NK-92 treated with Interleukin-12 subunit alpha and Interleukin-12 subunit beta, amount 100 ng/mL, for 24 hours (cell line): Measurements from ENCODE around the gene TCERG1L.
"Not testable (repeated sequence)": the region's sequence is repeated elsewhere in the genome, so short reads cannot be mapped to it uniquely, and the experiment has no call there.

Experiments used
- DNase-seq: peaks from one replicate; lab custom pipeline; 2025; lab: John Stamatoyannopoulos, UW

TCERG1L gene

DNA sequence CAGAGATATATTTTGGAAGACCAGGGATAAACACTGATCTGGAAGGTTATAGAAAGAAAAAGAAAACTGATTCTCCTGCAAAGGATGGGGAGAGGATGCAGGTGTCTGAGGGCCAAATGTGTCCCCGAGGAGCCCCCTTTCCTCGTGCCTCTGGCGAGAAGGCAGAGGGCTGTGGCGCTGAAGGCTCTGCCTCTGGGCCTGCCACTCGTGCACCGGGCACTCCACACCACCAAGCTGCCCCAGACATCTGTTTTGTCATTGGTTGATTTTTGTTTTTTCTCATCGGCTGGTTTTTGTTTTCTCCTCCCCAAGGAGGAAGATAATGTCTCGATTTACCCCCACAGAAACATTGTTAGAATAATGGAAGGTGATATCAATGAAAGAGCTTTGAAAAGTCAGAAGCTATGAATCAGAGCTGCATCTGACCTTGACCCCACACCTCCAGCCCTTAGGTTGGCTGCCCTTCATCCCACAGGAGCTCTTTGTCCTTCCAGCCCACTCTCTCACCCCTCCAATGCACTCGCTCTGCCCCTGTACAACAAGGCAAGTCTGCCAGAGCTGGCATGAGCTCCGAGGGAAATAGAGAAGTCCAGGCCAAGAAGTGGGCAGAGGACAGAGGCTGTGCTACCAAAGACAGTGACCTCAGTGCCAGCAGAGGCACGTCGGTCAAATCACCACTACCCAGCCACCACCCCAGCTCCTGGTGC is 124.8 kb downstream of the TCERG1L start:
- no peak for DNase-seq

DNA sequence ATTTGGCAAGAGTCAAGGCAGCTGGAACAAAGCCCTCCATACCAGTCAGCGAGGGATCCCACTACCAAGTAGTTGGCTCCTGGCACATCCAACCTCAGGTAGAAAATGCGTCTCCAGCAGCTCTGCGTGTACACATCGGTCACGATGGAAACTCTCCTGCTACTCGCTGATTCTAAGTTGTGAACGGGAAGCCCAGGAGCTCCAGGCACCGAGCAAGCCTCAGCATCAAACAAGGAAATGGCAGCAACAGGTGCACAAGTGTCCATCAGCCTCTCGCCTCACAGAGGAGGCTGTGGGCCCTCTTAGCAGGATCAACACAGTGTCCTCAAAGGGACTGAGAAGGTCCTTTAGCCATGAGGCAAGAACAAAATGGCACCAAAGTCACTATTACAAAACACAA is 127.0 kb downstream of the TCERG1L start:
- DNase-seq, result no peak

DNA sequence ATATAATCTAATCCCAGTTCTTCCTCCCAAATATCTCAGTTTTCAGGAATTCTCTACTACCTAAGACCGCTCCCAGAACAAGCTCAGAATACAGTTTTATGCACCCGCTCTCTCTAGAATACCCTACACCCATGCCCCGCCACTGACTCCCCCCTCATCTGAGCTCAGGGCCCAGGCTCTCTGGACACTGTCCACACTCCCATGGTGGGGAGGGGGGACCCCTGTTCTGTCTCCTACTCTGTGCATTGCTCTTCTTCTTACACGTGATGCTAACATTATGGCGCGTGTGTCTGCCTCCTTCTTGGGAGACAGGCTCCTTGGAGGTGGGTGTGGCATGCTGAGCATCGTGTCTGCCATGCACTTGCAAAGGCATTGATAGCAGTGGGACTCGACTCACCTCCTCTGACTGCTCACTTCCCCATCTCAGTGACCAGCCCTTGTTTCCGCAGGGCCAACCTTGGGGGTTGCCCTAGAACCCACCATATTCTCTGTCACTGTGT is 127.9 kb downstream of the TCERG1L start:
- no peak for DNase-seq

DNA sequence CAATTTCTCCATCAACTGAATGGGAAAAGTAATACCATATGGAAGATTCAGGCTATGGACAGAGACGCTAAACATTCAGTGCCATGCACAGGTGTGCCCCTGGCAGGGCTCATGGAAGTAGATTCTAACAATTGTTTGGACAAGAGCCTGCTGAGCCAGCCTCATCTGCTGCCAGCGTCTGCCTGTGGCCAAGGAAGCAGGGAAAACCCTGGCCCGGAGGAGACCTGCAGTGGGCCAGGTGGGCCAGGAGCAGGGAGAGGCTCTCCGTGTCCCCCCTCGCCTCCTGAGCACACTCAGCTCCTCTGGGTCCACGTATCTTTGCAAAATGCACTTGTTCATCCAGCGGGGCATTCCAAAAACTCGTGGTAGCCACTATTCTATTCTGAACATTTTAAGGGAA is 130.1 kb downstream of the TCERG1L start:
- no peak for DNase-seq

DNA sequence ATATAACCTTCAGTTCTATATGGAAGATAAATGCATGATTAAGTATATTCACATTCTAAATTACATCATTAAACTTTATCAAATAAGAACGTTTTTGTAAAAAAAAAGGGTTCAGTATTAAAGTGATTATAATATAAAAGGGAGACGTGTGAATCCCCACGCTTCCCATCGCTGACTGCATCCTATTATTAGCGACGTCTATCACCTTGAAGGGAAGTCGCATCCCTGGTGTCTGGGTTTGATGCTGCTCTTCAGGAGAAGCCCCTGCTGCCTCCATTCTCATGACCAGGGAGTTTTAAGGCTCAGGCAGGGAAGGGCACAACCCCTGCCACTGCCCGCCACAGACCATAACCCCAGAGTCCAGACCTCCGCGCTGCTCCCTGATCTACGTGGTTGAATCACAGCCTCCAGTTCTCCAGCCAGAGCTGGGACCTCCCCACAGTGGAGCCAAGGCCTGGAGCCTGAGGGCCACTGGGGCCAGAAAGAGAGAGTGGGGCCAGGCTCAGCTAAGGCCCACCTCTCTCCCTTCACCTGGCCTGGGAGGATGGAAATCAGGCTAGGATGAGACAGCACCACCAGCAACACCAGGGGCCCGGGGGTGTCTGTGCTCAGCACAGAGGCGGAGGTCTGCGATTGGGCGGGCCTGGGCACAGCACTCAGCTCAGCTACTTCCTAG is 130.6 kb downstream of the TCERG1L start:
- no peak for DNase-seq

DNA sequence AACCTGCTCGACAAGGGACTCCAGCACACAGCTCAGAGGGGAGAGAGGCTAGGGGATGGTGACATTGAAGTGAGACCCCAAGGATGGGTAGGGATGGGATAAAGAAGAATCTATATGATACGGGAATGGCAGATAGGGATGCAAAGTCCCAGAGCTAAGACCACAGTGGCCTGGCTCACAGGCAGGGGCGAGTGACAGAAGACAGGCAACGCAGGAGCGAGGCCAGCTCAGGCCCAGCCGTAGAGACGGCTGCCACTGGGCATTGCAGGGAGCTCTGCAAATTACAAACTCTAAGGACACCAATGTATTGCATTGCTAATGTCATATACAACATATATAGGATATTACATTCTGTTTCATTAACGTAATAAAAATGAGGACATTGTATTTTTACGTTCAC is 131.4 kb downstream of the TCERG1L start:
- DNase-seq, result no peak

DNA sequence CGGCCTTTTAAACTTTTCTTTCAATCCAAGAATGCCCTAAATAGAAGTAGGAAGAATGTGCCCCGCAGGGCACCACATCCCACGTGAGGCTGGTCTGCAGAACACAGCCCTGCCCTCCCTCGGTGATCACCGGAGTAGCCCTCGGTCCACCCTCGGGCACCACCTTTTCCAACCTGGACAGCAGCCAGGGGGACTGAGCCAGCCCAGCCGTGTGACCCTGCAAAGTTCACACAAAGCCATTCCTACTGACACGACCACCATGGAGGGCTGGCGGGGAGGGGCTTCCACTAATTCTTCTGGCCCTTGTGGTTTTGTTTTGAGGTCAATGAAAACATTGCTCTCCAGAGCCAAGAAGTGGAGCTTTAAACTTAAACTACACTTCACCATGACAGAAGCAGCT is 132.2 kb downstream of the TCERG1L start:
- DNase-seq, result no peak

DNA sequence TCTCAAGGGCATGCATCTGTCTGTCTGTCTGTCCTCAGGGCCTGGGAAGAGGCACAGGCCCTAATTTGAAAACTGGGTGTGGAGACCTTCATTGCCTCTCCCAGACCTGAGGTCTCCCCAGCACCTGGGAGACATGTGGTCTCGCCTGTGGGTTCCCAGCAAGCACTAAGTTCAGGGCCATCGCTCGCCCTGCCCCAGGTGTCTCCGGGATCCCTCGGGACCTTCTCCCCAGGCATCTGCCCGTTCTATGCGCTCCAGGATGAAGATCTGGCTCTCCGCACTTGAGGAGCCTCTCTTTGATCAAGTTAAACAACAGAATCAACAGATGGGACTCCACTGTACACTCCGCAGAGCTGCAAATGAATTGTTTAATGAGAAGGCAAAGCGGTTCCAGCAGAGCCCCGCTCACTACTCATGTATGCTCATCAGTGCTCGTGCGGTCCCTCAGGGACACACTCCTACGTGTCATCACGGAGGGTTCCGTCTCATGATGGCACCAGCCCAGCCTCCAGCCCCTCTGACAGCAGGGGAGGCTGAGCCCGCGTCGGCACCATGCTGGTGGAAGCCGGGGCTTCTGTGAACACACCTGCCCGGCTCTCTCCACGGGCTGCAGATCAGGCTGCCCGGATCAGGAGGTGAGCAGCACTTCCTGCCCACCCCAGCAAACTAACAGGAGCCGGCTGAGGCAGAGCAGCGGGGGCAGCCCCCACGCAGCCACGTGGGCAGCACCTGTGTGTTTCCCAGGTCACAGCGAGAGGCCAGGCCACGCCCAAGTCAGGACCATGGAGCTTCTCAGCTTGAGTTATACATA is 132.8 kb downstream of the TCERG1L start:
- no peak for DNase-seq

DNA sequence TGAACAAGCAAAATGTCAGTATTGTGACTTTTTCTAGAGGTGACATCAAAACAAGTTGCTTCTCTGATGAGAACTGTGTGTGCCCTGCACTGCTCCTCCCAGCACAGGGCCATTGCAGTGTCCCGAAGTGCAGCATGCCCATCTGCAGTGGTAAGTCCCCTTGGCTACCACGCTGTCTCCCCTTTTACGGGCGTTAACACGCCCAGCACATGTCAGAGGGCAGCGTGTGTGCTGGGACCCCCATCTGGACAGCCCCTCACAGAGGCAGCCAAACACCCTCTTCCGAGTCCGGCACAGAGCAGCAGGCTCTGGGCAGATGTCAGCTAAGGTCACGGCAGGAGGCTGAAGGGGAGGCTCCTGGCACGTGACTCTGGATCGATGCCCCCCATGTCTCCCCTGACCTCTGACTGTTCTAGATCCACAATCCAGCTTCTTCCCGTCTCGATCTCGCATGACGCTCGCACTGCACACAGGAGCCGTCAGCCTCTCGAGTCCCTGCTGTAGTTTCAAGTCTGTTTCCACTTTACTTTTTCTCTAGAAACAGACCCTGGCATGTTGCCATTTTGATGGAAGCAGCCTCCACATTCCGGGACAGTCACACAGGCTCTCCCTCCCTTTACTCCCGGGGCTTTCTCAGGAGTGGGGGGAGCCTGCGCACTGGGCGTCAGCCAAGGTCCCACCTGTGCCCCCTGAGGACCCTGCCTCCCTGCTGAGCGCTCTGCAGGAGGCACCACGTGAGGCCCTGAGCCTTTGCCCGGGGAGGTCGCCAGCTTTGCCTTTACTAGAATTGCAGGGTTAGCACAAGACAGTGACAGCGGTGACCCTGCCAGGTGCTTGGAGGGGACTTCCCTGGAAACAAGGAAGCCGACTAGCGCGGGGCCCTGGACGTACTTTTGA is 133.8 kb downstream of the TCERG1L start:
- no peak for DNase-seq

DNA sequence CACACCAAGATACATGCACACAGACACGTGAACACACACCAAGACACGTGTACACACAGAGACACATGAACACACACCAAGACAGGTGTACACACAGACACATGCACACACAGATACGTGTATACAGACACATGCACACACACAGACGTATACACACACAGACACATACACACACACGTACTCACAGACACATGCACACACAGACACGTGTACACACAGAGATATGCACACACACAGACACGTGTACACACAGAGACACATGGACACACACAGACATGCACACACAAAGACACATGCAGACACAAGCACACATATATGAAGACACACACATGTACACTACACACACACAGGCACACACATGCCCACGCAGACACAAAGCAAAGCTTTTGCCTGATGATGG is 134.6 kb downstream of the TCERG1L start:
- no peak for DNase-seq

DNA sequence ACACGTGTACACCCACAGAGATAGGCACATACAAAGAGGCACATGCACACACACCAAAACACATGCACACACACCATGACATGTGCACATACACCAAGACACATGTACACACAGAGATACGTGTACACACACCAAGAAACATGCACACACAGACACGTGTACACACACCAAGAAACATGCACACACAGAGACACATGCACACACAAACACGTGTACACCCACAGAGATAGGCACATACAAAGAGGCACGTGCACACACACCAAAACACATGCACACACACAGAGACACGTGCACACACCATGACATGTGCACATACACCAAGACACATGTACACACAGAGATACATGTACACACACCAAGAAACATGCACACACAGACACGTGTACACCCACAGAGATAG is 135.2 kb downstream of the TCERG1L start:
- not testable (repeated sequence) for DNase-seq

DNA sequence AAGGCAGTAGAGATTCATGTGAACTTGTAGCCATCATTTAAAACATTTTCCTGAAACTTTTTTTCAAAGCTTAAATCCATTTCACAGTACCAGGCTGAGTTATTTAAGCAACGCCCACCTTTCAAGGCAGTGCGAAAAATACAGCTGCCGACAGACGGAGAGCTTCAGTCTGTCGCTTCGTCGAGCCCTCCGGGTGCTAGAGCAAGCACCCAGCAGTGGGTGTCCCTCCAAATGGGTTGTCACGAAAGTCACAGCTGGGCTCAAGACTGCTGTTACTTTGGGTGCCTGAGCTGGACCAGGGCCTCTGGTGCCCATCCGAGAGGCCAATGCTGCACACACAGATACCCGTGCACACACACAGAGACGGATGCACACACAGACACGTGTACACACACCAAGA is 135.6 kb downstream of the TCERG1L start:
- DNase-seq, result no peak

DNA sequence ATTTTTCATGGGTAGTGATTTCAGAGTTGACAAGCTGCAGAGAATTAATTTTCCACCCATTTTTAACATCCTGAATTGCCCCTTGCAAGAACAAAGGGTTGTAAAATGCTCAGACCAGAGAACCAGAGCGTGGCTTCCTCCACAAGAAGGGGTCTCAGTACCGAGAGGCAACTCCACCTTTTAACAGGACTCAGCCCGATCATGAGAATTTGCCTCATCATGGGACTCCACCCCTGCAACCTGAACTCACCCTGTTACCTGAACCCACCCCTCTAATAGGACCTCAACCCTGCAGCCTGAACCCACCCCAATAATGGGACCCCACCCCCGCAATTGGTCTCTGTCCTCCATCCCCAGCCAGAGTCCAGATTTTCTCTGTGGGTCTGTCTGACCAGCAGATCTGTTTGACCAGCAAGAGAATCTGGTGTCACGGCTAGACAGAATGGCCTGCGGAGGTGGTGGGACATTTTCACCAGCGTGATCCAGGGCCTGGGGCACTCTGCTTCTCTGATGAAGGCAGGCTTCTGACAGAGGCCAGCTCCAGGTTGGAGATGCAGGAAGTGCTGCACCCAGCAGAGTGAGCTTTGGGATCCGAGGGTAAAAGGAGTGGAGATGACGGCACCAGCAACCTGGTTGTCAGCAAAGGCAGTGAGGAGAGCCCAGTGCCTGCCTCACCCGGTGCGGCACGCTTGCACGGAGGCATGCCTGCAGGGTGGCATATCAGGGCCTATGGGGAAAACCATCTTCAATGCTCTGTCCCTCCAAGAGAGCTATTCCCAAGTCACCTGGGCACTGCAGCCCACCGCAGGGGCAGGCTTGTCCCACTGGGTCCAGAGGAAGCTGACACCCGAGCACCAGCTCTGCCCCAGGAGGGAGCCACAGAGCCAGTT is 136.6 kb downstream of the TCERG1L start:
- no peak for DNase-seq

DNA sequence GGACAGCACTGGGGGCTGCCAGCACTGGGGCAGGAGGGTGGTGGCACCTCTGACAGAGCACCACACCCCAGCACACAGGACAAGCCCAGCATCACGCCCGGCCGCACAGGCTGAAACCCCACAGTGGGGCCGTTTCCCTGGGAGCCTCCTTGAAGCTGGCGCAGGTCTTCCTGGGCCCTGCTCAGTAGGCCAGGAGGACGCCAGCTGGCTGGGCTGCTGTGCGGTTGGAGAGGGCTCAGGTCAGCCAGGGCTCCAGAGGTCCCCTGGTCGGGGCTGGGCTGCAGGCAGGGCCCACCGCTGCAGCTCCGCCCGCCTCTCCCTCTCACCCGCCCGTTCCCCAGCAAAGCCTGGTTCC is 137.3 kb downstream of the TCERG1L start:
- DNase-seq, result no peak

DNA sequence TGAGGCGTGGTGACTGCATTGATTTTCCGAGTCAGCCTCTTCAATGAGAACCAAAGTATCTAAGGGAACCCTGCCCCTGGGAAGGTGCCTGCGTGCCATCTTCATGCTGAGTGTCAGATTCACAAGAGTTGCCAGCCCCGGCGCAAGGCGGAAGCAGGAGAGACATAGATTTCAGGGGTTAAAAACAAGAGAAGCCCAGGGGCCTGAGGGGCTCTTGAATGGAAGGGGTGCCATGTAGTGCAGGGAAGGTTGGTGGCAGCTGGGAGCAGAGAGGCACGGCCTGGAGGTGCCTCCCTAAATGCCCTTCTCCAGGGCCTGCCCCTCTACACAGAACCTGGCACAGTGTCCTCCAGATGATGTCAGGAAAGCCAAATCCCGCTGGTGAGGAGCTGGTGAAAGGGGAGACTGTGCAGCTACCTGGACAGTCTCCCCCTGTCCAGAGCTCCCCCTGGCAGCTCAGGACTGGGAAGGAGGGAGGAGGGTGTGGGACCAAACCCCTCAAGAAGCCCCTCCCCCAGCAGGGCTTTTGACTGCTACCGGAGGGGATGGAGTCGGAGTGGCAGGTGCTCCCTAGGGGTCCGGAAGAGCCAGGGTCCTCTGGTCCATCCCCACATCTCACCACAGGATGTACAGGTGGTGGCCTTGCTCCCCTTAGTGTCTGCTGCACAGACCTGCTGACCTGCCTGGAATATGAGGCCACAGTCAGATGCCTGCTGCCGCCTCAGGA is 137.9 kb downstream of the TCERG1L start:
- DNase-seq, result no peak

DNA sequence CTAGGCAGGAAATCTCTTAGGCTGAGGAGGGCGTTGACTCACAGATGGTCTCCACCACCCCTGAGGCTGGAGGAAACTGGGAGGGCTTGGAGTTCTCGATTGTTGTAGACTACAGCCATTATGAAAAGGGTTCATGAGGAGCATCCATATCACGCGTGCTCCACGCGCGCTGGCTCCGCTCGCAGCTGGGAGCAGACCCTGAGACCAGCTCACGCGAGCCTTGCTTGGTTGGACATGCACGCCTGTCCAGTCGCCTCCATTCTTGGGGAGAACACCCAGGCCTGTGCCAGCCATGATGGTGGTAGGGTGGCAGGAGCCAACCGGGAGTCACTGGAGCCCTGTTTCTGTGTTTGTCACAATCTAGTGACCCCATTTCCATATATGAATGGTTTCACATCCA is 139.1 kb downstream of the TCERG1L start:
- no peak for DNase-seq

DNA sequence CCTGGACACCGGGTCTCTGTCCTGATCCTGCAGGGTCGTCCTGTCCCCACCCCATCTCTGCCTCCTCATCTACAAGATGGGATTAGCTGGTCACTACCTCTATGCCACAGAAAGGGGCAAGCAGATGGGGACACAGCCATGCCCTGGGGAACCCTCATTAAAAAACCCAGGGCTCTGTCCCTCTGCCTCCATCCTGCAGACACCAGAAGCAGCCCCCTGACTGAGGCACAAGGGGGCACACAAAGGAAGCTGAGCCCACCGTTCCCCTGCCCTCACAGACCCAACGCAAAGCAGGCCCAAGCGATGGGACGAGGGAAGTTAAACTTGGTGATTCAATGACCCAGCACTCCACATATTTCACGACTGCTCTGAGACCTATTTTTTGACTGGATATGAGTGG is 142.4 kb downstream of the TCERG1L start:
- no peak for DNase-seq

DNA sequence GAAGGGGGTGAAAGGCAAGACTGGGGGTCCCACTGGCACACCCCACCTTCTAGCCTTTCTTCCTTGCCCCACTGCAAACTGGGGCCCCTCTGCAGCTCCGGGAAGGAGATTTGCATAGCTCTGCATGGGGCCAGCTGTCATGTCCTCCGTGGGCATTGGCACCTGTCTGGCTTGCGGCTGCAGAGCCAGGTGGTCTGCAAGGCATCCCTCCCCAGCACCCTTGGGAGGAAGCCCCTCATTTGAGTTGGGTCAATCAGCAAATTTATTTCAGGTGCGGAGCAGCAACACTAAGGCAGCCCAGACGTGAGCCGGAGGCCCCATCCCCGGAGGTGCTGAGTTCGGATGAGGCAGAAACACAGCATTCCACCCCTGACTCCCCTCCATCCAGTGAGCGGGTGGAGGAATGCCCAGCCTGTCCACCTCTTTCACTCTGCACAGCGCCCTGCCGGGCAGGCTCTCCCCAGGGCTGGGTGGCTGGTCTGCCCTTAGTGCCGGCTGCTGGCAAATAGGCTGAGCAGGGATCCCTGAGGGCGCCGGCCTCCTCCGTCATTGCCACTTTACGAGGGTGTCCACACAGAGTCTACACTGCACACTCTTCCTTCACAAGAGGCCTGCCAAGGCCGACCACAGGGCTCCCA is 143.2 kb downstream of the TCERG1L start:
- DNase-seq, result no peak

DNA sequence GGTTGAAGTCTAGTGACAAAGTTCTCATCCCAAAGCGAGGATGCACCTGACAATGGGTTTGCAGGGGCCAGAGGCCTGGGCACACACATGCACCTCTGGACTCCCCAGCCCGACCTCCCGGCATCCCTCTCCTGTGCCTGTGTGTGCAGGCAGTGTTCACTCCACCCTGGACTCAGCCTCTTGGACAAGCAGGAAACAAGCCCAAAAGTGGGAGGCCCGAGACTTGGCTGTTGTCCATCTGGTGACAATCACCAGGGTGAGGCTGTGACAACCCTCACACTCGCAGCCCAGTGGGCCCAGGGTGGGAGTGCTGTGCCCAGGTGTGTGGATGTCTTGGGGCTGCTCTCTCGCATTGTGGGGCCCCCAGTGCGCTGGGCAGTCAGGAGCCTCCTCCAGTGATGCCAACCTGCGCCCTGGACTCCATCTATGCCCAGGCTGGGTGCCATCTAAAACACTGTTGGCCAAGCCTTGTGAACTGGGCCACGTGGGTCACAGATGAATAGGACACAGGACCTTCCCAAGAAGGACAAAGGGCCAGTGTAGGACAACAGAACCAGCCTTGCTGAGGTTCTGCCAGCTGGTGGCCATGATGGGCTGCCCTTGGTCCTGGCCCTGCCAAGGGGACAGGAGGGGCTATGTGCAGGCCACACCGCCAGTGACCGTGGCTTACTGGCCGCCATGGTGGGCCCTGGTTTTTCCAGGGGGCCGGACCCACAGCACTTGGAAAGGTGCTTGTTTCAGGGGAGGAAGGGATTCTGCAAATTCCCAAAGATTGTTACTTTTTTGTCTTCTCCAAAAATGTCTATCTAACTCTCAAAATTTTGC is 144.3 kb downstream of the TCERG1L start:
- DNase-seq, result no peak
